Fibroblast of lung (primary cell): ENCODE results near the gene FCGR1A. TPM values are rescaled to one million over a fixed set of nuclear protein-coding genes. Genes with fewer than 3 reads are reported as not detected.
"Not testable (repeated sequence)": the region's sequence is repeated elsewhere in the genome, so short reads cannot be mapped to it uniquely, and the experiment has no call there.

Experiments used
- DNase-seq, 2 donors: peaks; one replicate each; pipeline versions ENCODE4 v3.0.0 to v3.0.0-alpha.2; 2010; ENCODE audit warnings: low read depth in 2 of 2
- H2AFZ ChIP-seq: 2 replicates; pipeline ENCODE4 v1.5.1; 2012; ENCODE audit warnings: low read length, control low read depth, inconsistent platforms
- H3K27ac ChIP-seq: 2 replicates; pipeline ENCODE4 v1.5.1; 2011; ENCODE audit warnings: low read length, control low read depth; ENCODE audit not compliant: insufficient read depth
- H3K27me3 ChIP-seq: 2 replicates; pipeline ENCODE4 v1.5.1; 2011; ENCODE audit warnings: mild to moderate bottlenecking, low read length; ENCODE audit not compliant: control insufficient read depth, insufficient read depth
- H3K36me3 ChIP-seq: 2 replicates; pipeline ENCODE4 v1.5.1; 2011; ENCODE audit warnings: low read length; ENCODE audit not compliant: control insufficient read depth, insufficient read depth
- H3K4me1 ChIP-seq: 2 replicates; pipeline ENCODE4 v1.5.1; 2011; ENCODE audit warnings: low read length; ENCODE audit not compliant: control insufficient read depth, insufficient read depth; ENCODE audit errors: extremely low read depth
- H3K4me2 ChIP-seq: 2 replicates; pipeline ENCODE4 v1.5.1; 2011; ENCODE audit warnings: low read length, control low read depth; ENCODE audit not compliant: insufficient read depth; ENCODE audit errors: extremely low read depth
- H3K4me3 ChIP-seq, 4 experiments: fragments of 200-600 bp in 1 of 4; sonication (generic) in 1 of 4; replicated peaks in 1 of 4; 2 replicates each; pipeline ENCODE4 v1.5.1; 2011 to 2016; ENCODE audit warnings: low read length in 4 of 4, low read depth in 3 of 4, mild to moderate bottlenecking in 3 of 4, control low read depth in 2 of 4, inconsistent platforms in 1 of 4, mixed read lengths in 1 of 4; ENCODE audit not compliant: insufficient read depth in 1 of 4; ENCODE audit errors: control extremely low read depth in 1 of 4
- H3K79me2 ChIP-seq: 2 replicates; pipeline ENCODE4 v1.5.1; 2012; ENCODE audit warnings: mild to moderate bottlenecking, low read length, inconsistent platforms; ENCODE audit not compliant: control insufficient read depth, insufficient read depth
- H3K9ac ChIP-seq: 2 replicates; pipeline ENCODE4 v1.5.1; 2011; ENCODE audit warnings: mild to moderate bottlenecking, low read length, control low read depth; ENCODE audit not compliant: insufficient read depth
- H3K9me3 ChIP-seq: 2 replicates; pipeline ENCODE4 v1.5.1; 2012; ENCODE audit warnings: low read depth, low read length; ENCODE audit not compliant: control insufficient read depth, insufficient read depth
- H4K20me1 ChIP-seq: 2 replicates; pipeline ENCODE4 v1.5.1; 2011; ENCODE audit warnings: low read length; ENCODE audit not compliant: control insufficient read depth, insufficient read depth; ENCODE audit errors: extremely low read depth
- polyA minus RNA-seq: library from RNA; depleted of rRNA, polyadenylated mRNA; stranded (reverse); fragments of >200 nt; gene quantifications from 2 replicates; pipeline ENCODE4 v1.2.3, GENCODE V29; 2011; ENCODE audit warnings: low replicate concordance
- polyA plus RNA-seq, 2 donors: library from polyadenylated mRNA; depleted of rRNA in 1 of 2; stranded (reverse) in 1 of 2; unstranded in 1 of 2; fragments of >200 nt; gene quantifications; 2 replicates each; pipeline ENCODE4 v1.2.1, GENCODE V29; 2011 to 2012; ENCODE audit warnings: missing spikeins in 1 of 2
- total RNA-seq: library from RNA; depleted of rRNA; stranded (reverse); fragments of >200 nt; gene quantifications from 2 replicates; pipeline ENCODE4 v1.2.1, GENCODE V29; 2014

FCGR1A gene
- not detected in 2 replicates for total RNA-seq
- polyA plus RNA-seq, result not detected in 2 replicates
- not detected in 2 replicates for polyA plus RNA-seq (2012)
- polyA minus RNA-seq, result not detected in 2 replicates

DNA sequence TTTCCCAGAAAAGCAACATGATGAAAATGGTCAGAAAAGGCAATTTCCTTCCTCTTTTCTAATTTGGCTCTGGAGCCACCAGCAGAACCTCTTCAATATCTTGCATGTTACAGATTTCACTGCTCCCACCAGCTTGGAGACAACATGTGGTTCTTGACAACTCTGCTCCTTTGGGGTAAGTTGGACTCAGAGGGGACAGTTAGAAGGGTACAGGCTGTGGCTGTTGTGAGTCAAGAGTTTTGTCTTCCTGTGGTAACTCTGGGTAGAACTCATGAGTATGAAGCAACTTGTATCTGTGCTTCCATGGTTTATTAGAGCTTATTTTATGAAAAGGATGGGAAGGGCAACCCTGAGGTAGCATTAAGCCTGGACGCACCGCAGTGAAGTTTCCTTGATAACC, at the start of gene FCGR1A:
TSS of gene FCGR1A (plus strand) at position 95 of the 400 bp plus-strand sequence. CDS start at position 145, 50 bp downstream.
- not testable (repeated sequence) for H3K9ac ChIP-seq, H3K36me3 ChIP-seq, H3K27me3 ChIP-seq, H4K20me1 ChIP-seq, H3K9me3 ChIP-seq, DNase-seq, H3K4me2 ChIP-seq, H3K27ac ChIP-seq, H3K4me3 ChIP-seq, H2AFZ ChIP-seq, H3K4me1 ChIP-seq, H3K79me2 ChIP-seq

DNA sequence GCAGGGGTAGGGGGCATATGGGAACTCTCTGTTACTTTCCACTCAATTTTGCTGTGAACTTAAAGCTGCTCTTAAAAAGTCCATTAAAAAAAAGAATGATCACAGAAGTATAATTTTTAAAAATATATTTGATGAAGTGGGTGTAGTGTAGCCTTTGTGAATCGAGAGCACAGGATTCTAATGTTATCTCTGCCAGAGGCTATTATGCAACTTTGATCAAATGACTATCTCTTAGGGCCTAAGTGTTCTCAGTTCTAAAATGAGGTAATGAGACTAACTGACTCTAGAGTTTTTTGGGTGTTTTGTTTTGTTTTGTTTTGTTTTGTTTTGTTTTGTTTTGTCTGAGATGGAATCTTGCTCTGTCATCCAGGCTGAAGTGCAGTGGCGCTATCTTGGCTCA, 49.7 kb upstream of the FCGR1A start:
- not testable (repeated sequence) for H3K79me2 ChIP-seq, H2AFZ ChIP-seq, H3K4me2 ChIP-seq, H3K9ac ChIP-seq, H3K4me3 ChIP-seq, H3K36me3 ChIP-seq, H3K4me1 ChIP-seq, DNase-seq, H3K27ac ChIP-seq, H3K9me3 ChIP-seq, H3K27me3 ChIP-seq, H4K20me1 ChIP-seq

DNA sequence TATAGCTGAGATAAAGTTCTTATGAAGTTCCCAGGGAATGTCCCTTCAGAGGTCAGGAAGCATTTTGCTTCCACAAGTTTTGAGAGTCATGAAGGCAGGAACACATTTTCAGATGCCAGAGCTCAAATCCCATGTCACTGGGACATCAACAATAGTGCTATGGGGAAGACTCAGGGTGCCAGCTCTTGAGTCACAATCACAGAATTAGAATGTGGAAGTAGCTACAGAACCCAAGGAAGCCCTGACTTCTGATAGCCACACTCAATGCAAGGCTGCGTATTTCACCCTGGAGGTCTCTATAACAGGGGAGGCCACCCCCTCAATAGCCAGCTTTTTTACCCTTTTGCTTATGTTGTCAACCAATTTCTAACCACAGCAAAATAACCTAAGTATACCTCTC, 47.8 kb upstream of the FCGR1A start:
- H3K4me3 ChIP-seq, H4K20me1 ChIP-seq, H3K4me1 ChIP-seq, H3K27ac ChIP-seq, H3K79me2 ChIP-seq, H2AFZ ChIP-seq, H3K36me3 ChIP-seq, H3K27me3 ChIP-seq, H3K9me3 ChIP-seq, H3K9ac ChIP-seq, H3K4me2 ChIP-seq, DNase-seq: not testable (repeated sequence)

DNA sequence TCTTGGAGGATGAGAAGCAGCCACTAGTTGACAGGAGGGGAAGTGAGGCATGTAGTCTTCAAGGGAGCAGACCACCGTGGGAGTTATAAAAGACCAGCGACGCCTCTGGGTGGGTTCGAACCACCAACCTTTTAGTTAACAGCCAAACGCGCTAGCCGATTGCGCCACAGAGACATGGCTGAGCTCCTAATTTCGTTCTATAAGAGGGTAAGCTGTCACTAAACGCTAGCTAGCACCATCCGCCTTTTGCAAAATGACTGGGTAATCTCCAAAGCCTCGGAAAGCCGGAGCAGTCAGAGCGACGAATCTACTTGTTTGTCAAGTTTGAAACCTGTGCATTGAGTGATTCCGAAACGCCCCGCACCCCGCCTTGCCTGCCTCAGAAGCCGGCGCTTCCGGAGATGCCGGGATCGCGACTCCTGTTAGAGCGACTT, 42.3 kb upstream of the FCGR1A start:
- H3K4me1 ChIP-seq, H3K9me3 ChIP-seq, H3K27ac ChIP-seq, H3K36me3 ChIP-seq, H2AFZ ChIP-seq, H3K9ac ChIP-seq, H3K27me3 ChIP-seq, H3K79me2 ChIP-seq, H3K4me2 ChIP-seq, H4K20me1 ChIP-seq: not testable (repeated sequence)
- peak overlapping the region in 1 of 4 experiments; percentile 34 for H3K4me3 ChIP-seq
- DNase-seq, result peak; percentile 0 to 18

DNA sequence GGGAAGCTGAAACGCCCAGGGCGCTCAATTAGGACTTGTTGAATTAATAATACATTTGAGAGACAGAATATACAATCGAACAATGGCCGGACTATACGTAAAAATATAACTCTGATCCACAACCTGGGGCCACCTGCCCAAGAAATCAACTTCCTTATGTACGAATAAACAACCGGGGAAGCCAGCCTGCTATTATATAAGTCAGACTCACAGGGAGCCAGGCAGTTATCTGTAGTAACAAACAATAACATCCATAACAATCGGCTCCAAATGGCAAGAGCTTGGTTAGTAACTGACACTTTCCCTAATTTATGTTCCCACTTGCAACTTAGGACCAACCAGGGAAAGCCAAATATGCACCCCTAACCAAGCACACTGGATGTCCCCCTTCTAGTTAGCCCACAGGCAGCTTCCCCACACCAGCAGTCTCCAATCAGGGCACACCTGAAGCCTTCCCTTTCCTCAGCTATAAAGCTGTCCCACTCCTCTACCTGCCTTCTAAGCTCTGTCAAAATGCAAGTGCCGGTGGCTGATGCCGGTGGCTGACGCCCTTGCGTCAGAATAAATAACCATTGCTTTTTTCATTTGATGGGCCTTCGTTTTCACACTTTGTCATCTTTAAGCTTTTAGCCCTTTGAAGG, 41.8 kb upstream of the FCGR1A start:
- not testable (repeated sequence) for H3K9me3 ChIP-seq, H3K4me2 ChIP-seq, H3K27me3 ChIP-seq, DNase-seq, H3K4me3 ChIP-seq, H4K20me1 ChIP-seq, H3K4me1 ChIP-seq, H3K27ac ChIP-seq, H3K9ac ChIP-seq, H3K36me3 ChIP-seq, H2AFZ ChIP-seq, H3K79me2 ChIP-seq

DNA sequence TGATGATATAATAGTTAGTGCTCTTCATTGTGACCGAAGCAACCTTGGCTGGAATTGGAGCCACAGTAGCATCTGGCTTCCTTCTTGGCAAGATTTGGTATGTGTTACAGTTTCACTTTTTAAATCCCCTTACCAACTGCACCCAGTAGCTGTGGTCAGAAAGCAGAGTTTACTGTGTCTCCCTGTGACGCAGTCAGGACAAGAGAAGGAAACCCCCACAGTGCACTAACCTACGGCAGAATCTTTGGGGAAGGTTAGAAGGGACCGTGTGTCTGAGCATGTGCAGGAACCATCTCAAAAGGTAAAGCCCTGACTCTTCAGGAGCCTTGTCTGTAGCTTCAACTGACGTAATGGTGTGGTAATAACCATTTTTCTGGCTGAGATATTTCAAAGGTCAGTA, 40.6 kb upstream of the FCGR1A start:
- not testable (repeated sequence) for H3K27ac ChIP-seq, H2AFZ ChIP-seq, H3K4me2 ChIP-seq, H3K4me1 ChIP-seq, H3K79me2 ChIP-seq, H3K4me3 ChIP-seq, H3K27me3 ChIP-seq, H3K9me3 ChIP-seq, H3K36me3 ChIP-seq, H4K20me1 ChIP-seq, H3K9ac ChIP-seq, DNase-seq
